Stimulated activated naive CD4-positive, alpha-beta T cell (primary cell): ENCODE measurements around the gene LAMC1.
"Not testable (repeated sequence)": the region's sequence is repeated elsewhere in the genome, so short reads cannot be mapped to it uniquely, and the experiment has no call there.

Source experiments
- DNase-seq, 6 experiments: peaks; one replicate each; lab custom pipeline; 2025; lab: John Stamatoyannopoulos, UW

The LAMC1 gene

DNA sequence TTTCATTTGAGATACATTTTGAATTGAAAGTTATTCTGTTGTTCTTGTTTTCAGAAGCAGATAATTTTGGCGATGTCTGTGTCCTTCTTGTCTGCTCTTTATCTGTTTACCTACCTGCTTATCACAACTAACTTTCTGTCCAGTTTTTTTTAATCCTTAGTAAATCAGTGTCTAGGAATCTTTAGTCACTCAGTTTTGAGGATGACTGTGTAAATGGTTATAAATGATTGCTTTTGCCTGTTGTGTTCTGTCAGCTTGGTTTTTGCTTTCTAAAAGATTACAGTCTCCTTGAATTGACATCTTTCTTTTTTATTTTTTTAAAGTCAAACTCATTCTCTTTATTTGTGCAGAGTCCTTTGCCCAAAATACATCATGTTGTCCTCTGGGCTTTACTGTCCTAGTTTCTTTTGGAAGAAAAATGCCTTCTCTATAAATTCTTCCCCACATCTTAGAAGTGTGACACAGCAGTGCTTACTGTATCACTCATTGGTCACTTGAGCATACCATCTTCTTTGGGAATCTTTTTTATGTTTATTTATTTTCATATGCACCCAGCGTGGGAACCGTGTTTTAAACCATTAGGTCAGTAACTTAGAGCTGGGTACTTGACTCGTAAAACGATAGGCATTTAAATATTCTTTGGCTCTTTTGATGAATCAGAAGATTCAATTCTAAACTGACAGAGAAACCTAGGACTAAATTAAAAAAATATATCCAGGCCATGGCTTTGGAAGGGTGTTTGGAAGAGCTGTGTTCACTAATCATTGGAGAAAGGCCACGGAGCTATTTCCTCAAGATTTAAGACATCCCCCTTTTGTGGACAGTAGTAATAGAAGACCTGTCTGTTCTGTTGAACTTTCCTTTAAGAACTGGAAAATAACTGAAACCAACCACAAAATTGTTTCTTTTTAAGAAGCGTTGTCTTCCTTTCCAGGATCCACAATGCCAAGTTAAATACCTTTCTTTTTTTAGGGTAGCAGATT, 20.9 kb downstream of the LAMC1 start:
- no peak for DNase-seq

DNA sequence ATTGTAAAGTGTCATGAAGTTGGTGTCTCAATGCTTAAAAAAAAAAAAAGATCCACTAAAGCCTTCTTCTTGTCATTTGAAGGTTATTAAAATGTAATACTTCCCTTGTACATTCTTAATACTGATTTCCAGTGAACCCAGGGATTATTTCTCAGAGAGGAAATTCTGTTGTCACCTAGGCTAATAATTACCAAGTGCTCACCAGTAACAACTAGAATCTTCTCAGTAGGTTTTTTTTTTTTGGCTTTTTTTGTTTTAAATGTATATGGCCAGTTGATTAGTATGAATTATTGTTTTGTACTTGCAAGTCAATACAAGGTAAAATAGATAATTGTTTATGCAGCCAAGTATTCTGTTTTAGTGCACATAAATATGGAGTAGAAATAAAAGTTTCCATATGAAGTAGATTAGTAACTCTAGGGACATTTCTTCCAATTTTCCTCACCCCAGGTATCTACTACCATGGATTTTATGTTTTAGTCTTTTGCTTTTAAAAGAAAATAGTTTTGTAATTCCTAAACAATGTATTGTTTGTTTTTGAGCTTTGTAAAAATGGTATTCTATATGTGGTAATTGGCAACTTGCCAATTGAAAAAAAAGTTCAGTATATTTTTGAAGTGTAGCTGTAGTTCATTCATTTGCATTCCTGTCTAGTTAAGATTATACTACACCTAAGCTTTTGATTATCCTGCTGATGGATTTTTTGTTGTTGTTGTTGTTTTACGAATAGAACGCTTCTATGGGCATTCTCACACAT, 21.9 kb downstream of the LAMC1 start:
- no peak for DNase-seq

DNA sequence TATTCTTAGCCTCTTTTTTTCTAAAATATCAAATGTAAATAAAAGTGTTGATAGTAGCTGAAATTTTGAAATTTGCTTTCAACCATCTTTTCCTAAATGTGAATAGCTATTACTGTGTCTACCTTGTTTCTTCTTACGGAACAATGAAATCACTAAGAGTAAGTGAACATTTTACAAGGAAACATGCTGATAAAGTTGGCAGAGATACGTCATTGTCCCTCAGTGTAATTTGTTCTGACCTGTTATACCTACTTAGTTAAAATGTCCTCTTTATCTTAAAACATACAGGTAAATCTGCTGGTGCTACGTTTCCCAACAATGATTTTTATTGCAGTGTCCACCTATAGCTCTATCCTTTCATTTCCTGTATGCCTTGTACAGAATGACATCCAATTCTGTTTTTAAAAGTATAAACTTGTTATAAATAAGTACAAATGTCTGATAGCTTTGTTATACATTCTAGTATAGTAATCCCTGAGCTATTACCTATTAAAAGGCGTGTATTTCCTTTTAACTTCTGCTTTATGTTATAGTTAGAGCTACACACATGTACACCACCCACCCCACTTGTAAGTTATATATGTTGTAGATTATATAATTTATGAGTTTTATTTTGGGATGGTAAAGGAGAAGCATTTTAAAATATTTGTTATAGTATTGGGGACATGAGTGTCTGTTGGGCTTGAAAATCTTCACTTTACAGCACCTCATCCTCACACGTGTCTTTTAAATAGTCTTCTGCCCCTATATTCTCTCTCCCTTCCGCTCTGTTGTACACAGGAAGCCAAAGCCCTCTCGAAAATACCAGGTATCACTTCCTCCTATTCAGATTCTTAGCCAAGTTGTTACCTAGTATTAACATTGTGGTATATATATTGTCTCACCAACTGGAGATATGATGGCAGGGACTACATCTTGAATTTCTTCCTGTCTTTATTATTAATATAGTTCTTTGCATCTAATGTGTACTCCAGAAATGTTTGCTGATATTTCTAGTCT, 25.2 kb downstream of the LAMC1 start:
- no peak for DNase-seq

DNA sequence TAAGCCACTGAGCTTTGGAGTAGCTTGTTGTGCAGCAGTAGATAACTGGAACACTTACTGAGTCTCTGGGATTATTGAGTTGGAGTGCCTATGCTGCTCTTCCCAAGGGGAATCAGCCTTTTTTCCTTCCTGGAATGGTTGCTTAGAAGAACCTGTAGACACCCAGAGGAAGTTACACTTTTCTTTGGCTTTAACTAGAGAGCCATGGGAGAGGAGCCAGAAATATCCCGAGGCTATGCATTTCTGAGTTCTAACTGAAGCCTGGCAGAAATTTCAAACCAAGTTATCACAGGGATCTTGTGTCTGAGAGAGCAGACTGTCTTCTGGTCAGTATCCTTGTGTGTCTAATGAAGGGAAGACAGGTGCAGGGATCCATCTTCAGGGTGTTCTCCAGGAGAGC, 28.3 kb downstream of the LAMC1 start:
- no peak for DNase-seq

DNA sequence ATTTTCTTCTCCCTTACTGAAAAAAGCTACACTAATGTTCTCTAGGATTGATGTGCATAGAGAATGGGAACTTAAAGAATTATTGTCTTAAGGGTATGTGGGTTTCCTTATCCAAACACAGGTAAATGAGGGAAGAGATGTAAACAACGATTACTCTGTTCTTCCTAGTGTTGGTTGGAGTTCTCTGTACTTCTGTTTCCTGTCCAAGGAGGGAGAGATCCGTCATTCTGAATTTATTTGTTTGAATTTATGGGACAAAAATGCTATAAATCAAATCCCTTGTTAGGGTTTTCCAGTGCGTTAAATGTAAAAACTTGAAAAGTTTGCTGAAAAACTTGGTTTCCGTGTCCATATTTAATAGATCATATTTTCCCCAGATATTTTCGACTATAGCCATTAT, 29.6 kb downstream of the LAMC1 start:
- no peak for DNase-seq

DNA sequence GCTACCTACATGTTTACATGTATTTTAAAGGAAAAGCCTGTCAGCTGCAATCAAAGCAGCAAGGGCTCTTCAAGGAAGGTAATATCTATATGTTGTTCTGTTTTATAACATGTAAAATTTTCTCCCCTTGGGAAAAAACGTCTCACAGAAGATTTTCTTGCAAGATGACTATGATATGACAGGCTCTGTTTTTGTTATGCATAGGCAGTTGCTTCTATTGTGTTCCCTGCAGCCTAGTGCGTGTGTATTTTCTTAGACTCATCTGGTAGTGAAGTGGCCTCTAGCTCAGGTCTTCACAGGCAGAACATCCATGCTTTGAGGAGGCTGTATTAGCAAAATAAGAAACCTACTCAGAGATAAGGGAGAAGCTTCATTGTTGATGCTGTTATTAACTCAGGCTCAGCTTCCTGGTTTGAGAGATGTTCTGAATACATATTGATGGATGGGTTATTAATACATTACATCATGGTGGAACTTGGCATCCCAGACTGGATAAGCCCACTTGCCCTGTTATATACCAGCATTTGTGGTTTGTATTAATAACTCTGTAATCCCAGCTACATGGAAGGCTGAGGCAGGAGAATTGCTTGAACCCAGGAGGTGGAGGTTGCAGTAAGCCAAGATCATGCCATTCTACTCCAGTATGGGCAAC, 35.8 kb downstream of the LAMC1 start:
- no peak for DNase-seq

DNA sequence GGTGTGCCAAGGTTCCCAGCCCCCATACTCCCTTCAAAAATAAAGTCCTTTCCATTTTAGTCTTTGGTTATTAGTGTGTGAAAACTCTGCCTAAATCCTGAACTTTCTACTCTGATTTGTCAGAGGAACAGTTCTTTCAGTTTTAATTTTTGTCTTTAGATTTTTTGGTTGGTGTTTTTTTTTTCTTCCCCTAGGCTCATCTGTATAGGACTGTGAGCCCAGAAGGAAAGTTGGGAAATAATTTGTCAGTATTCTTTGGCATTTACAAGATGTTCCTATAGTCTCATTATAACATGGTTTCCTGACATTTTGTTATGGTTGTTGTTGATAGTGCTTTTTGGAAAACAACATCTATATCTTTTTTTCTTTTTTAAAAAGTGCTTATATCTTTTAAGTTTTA, 38.0 kb downstream of the LAMC1 start:
- no peak for DNase-seq

DNA sequence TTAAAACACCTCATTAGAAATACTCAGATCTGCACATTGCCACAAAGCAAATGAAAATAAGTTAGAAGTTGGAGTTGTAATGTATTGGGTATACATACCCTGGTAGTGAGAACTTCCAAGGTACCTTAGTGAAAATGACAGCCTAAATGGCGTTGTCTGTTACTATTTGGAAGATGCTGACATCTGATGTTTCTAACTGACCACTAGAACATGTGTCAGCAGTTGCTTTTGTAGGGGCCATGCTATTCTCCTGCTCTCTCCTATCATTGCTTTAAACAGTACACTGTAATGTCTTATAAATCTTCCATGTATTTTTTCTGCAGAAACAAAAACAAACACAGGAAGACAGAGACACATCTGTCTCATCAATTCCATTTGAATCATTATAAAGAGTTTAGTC, 40.1 kb downstream of the LAMC1 start:
- no peak for DNase-seq

DNA sequence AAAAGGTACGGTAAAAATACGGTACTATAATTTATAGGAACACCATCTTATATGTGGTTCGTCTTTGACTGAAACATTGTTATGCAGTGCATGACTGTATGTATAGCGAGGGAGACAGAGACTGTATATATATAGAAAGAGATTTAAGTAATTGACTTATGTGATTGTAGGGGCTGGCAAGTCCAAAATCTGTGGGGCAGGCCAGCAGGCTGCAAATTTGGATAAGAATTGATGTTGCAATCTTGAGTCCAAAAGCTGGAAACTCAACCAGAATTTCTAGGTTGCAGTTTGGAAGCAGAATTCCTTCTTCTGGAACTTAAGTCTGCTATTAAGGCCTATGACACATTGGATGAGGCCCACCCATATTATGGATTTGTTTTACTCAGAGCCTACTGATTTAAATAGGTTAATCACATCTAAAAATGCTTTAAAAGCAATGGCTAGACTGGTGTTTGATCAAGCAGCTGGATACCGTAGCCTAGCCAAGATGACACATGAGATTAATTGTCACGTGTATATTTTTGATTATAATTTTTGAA, 42.0 kb downstream of the LAMC1 start:
- no peak for DNase-seq

DNA sequence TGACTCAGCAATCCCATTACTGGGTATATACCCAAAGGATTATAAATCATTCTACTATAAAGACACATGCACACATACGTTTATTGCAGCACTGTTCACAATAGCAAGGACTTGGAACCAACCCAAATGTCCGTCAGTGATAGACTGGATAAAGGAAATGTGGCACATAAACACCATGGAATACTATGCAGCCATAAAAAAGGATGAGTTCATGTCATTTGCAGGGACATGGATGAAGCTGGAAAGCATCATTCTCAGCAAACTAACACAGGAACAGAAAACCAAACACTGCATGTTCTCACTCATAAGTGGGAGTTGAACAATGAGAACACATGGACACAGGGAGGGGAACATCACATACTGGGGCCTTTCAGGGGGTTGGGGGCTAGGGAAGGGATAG, 43.2 kb downstream of the LAMC1 start:
- DNase-seq: not testable (repeated sequence)

DNA sequence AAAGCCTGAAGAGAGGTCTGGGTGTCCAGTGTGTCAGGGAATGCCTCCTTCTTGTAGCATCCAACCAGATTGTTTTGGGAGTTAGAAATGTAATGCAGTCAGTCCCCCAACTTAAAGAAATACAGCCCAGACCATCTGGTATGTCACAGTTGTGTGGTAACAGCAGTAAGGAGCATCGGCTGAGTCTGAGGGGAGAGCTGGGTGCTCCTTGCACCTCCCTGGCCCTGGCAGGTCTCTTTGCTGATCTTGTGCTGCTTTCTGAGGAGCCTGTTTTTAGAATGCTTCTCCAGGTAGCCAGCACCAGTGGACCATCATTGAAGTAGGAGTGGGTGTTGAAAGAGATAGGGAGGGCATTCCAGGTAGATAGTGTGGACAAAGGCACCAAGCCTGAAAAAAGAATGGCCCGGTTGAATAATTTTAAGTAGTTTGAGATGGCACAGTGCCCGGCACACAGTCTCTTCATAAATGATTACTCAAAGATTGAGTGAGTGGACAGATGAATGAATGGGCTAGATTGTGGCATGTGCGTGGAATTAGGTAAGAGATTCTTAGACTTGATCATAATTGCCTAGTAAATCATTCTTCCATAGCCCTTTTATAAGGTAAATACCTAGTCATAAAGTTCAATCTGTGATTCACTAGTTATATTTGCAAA, 46.5 kb downstream of the LAMC1 start:
- DNase-seq: no peak

DNA sequence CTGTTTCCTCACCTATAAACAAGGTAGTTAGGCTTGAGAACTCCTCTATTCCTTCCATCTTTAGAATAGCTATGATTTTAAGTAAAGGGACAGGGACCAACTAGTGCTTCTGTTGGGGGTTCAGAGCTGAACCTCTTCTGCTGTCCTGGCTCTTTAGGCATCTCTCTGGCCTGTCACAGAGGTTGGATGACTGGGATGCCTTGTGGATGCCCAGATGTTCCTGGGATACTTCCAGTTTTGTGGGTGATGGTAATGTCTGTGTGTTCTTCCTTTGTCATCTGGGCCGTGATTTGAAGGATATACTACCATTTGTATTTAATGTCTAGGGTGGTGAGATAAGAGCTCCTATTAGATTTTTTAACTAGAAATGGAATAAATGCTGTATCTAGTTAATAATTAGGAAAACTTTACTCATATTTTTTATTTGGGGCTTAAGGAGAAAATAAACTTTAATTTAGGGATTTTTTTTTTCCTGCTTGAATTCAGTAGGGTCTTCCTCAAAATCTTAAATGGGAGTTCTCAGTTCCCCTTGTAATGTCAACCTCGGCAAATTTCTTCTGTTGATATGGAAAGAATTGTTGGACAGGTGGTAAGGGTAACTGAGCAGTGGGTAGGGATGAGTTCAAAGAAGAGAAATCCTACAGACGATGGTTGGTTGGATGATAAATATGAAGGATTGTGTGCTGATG, 47.2 kb downstream of the LAMC1 start:
- DNase-seq: no peak

DNA sequence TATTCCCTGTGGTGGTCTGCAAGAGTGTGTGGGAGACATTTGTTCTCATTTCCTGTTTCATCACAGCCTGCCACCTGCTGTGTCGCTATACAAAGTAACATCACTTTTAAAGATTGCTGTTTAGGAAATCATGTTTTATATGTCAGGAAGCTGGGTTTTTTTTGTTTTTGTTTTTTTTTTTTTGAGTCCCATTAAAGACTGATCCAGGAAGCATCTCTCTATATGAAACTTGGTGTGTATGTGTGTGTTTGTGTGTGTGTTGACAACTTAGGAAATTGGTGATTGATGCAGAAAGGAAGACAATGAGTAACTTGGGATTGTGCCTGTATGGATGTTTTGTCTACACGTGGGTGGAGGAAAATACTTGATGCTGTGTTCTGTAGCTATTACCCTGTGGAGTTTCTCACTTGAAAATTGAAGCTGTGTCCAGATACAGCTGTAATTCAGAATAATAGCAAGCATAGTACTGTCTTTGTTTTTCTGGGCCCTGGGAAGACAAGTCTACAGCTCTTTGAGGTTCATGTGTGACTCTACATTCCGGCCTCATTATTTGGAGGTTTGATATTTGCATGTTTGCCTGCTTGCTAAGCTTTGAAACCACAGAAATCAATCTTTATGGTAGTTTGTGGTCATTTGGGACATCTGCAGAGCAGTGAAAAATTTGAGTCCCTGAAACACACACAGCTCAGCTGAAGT, 47.9 kb downstream of the LAMC1 start:
- no peak for DNase-seq

DNA sequence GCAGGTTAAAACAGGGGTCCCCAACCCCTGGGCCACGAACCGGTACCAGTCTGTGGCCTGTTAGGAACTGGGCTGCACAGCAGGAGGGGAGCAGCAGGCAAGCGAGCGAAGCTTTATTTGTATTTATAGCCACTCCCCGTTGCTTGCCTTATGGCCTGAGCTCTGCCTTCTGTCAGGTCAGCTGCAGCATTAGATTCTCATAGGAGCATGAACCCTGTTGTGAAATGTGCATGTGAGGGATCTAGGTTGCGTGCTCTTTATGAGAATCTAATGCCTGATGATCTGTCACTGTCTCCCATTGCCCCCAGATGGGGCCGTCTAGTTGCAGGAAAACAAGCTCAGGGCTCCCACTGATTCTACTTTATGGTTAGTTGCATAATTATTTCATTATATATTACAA, 49.4 kb downstream of the LAMC1 start:
- not testable (repeated sequence) for DNase-seq

DNA sequence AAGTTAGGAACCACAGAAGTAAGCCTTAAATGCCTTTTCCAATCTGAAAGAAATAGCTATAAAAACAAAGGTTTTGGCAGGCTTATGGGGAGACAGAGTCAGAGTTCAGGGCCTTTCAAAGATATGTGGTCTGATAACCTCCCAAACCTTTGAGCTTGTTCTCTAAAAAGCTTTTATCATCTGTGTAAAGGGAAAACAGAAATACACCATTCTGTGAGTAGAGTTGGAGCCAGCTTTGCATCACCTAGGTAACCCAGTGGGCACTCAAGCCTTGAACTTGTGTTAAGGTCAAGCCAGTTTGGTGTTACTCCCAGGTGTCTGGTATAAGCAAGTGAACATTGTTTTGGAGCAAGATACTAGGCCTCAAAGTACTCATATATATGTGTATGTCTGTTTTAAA, 50.1 kb downstream of the LAMC1 start:
- no peak for DNase-seq

DNA sequence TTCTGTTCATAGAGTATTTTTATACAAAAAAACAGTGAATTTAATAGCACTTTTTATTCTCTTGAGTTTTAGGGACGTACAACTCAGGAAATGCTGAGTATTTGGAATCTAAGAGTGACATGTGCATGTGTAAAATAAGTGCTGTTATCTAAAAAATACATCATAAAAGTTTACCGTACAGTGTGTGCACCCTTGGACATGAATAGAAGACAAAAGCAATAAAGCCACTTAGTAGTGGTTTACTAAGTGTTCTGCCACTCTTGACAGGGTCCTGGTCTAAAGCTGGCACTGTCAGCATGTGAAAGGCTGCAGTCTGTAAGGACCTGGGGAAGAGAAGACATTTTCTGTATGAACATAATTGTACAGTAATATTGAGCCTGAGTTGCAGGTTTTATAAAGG, 51.0 kb downstream of the LAMC1 start:
- no peak for DNase-seq

DNA sequence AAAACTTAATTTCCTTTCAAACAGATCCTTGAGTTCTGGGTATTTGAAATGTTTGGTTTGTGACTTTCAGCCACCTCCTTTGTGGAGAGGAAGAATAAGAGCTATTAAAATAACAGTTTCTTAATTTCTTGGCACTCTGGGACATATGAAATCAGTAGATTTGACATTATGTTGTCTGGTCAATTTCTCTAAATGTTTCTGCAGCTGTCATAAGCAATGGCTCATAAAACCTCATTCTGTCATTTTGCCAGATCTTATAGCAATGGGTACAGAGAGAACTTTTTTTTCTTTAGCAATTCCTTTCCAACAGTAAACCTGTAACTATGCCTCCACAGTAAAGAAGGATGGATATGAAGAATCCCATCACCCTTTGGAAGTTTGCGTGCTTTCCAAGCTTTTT, 52.6 kb downstream of the LAMC1 start:
- no peak for DNase-seq

DNA sequence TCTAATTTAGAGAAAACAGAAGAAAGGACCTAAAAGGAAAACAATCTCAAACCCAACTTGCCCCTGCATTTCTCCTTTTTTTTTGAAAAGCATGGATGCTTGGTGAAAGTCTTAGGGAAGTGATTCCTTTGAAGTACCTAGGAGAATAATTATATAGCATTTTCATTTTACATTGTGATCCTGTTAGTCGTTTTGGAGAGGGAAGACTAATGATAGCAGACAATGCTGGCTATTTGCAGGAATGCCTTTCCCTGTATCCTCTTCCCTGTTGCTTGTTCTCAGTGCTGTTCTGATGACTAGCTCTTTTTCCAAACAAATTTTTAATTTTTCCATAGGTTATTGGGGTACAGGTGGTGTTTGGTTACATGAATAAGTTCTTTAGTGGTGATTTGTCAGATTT, 53.9 kb downstream of the LAMC1 start:
- DNase-seq: no peak

DNA sequence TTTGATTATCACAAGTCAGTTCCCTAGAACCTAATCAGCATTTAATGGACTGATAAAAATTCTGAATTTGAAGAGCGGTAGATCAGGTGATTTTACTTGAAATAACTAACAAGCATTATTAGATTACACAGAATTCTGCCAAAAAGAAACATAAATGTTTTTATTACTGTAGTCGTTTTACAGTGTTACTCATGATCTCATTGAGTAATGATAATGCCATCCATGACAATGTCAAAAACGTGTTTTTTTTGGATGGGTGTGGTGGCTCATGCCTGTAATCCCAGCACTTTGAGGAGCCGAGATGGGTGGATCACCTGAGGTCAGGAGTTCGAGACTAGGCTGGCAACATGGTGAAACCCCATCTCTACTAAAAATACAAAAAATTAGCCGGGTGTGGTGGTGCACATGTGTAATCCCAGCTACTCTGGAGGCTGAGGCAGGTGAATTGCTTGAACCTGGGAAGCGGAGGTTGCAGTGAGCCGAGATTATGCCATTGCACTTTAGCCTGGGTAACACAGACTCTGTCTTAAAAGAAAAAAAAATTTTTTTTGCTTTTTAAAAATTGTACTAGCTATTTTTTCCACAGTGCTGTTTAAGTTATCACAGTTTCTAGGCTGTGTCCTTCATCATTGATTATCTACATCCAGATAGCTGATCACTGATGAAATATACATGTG, 56.6 kb downstream of the LAMC1 start:
- no peak for DNase-seq
